ENCODE results near the gene ARHGDIG.
"Not testable (repeated sequence)": the region's sequence is repeated elsewhere in the genome, so short reads cannot be mapped to it uniquely, and the experiment has no call there.

ARHGDIG gene

DNA sequence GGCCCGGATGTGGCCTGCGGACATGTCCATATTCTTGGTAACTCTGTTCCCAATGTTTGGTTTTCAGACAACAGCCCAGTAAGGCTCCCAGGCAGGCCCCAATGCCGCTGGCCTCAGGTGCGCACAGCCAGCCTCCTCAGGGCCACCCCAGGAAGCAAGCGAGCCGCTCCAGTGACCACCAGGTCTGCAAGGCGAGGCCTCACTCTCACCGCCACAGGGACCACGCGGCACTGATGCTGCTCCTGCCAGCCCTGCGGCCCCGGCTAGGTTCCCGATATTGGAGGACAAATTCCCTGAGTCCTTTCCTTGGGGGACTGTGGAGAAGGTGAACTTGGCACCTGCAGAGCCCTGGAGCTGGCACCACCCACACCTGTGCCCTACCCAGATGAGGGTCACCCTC lies 21.6 kb downstream of the ARHGDIG start:
- DNase-seq, result no peak

DNA sequence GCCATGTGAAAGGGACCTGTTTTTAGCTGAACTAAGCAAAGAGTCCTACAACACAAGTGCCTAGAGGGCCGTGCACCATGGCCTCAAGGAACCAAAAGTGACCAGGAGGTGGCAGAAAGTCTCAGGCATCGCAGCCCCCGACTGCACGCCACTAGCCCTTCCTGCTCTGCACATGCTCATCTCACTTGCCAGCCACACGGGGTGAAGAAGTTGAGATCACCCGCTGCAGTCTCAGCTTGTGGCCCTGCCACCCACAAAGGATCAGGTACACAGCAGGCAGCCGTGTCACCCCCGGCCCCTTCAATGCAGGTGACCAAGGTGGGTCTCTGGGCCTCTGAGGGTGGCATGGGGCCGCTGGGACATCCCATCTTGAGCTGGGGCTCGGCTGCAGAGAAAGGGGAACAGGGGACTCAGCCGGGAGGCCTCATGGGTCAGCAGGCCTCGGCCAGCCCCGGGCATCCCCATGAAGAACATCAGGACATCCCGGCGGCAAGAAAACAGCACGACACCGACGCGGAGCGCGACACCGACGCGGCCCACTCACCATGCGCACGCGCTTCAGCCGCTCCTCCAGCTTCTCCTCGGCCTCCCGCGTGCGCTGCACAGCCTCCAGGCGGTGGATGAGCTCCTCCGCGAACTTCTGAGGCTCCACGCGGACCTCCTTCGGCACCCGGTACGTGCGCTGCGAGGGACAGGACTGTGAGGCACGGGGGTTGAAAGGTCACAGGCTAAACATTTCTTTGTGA lies 23.5 kb downstream of the ARHGDIG start:
- DNase-seq, result no peak

DNA sequence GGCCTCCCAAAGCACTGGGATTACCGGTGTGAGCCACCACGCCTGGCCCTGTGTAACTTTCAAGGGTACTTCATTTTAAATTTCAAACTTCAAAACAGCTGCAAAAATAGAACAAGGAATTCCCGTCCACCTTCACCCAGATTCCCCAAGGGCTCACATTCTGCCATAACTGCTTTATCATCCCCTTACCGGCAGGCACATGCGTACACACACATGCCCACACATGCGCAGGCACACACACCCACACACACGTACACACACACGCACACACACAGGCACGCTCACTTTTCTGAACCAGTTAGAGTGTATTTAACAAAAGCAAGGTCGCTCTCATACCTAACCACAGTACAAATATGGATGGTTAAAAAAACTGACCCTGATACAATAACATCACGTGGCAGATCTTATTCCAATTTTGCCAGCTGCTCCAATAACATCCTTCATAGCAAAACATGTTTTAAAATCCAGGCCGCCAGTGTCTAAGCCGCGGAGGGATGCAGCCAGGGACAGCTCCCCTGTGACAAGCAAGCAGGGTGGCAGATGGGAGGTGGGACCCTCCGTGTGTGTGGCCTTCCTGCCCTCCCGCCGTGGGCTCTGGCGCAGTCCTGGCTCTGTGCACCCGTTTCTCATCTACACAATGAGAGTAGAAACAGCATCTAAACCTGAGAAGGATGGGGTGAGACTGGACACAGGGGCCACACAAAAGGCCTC lies 25.7 kb downstream of the ARHGDIG start:
- DNase-seq, result no peak

DNA sequence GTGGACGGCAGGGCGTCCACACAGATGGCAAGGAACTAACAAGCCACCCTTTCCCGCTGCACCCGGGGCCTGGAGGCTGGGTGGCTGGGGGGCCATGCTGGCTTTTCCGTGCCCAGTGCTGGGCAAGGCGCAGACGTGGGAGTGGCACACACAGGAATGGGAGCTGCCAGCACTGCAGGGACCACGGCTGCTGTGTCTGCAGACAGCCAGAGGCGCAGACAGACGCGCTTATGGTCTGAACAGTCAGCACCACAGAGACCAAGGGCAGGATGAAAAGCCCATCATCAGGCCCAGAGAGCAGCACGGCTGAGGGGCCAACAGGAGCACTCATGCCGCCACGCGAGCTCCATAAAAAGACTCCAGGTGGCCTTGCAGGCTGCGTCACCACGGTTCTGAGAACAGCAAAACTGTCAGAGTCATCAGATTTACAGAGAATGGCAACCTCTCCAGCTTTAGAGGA lies 26.6 kb downstream of the ARHGDIG start:
- no peak for DNase-seq

DNA sequence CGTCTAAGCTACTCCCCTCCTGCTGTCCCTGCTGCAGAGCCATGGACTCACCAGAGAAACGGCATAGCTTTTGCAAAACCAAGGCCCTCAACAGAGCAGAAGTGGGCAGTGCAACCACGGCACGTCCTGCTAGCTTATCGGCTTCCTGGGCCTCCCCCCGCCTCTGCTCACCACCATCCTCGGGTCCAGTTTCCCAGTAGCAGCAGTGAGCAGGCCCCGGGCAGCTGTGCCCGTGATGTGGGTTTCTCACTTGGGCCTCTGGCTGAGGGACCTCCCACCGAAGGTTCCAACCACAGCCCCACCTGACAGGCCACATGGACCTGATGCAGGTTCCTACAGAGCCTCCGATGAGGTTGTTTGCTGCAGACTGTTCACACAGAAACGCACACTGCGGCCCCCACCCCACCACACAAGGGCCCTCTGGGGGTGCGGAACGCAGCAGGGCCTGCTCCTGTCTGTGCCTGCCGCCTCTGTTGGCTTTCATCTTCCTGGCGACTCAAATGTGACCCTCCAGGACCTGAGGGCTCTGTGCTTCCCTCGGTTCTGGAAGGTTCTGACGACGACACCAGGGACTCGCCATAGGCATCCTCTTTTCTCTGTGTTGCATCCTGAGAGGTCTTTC lies 27.4 kb downstream of the ARHGDIG start:
- no peak for DNase-seq

DNA sequence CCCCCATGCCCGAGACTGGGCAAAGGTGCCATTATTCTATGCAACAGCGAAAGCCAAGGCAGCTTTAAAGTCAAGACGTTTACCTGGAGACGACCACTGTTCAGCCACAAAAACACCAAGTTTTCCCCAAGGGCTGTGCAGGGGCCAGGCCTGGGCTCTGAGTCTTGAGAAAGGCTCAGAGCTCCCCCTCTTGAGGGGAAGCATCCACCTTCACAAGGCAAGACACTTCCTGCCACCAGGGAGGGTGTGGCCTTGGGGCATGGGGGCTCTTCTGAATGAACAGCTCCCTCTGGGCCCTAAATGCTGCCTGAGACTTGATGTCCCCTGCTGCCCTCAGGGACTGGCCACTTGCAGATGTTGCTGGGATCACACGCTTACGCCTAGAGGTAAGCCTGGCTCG lies 29.1 kb downstream of the ARHGDIG start:
- DNase-seq, result no peak

DNA sequence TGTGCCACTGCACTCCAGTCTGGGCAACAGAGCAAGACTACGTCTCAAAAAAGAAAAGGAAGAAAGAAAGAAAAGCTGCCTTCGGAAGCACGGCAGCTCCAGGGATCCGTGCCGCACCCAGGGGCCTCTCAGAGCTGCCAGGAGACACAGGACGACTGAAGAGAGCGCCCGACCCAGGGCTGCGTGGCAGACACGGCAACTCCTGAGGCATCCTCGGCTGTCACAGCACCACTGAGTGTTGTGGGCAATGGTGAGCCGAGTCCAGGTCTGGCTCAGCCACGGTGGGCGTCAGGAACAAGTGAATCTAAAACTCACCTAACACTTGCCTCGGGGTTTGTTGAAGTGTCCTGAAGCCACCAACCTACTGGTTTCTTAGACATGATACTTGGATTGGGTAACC lies 31.3 kb downstream of the ARHGDIG start:
- no peak for DNase-seq

DNA sequence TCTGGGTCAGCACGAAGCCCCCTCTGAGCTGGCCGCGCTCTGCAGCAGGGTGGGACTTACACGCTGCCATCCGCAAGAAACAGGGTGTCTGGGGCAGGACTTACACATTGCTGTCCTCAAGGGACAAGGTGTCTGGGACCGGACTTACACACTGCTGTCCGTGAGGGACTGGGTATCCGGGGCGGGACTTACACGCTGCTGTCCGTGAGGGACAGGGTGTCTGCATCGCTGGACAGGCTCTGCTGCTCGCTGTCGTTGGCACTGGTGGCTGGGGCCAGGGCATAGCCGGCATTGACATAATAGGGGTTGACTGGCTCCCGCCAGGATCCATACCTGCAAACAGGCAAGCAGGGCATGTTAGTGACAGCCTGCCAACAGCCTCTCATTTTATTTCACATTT lies 34.0 kb downstream of the ARHGDIG start:
- DNase-seq, result no peak

DNA sequence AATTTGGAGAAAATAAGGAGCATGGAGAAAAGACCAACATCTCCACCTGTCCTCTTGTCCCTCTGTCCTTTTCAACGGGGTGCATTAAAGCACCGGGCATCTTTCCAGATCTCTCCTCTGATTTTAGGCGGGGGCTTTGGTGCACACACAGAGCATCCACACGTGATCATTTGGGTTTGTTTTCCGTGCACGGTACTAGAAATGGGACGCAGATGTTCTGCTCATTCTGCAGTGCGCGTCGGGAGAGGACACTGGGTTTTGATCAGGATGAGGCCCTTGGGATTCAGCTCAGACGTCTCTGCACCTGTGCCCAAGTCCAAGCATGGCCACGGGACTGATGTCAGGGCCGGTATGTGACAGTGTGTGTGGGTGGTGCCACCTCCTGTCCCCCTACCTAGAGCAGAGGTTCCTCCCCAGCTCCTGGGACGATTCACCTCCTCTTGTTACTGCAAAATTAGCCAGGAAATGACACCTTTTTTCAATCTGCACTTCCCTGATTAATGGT lies 34.5 kb downstream of the ARHGDIG start:
- no peak for DNase-seq

DNA sequence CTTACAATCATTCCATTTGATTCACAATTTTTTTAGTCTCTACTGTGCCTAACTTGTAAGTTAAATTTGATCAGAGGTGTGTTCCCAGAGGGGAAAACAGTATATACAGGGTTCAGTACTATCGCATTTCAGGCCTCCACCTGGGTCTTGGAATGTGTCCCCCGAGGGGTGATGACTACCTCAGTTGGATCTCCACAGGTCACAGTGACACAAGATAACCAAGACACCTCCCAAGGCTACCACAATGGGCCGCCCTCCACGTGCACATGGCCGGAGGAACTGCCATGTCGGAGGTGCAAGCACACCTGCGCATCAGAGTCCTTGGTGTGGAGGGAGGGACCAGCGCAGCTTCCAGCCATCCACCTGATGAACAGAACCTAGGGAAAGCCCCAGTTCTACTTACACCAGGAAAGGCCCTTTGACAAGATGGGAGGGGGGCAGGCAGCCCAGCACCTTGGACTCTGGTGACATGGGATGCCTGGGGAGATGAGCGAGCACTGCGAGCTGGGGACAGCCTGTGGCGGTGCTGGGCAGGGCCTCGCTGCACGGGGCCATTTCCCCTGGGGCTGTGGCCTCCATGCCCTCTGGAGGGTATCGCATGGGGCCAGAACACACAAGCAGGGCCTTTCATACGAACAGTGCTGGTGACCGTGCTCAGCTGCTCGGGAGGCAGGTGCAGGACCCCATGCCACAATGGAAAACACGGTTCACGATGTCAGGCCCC lies 36.5 kb downstream of the ARHGDIG start:
- no peak for DNase-seq

DNA sequence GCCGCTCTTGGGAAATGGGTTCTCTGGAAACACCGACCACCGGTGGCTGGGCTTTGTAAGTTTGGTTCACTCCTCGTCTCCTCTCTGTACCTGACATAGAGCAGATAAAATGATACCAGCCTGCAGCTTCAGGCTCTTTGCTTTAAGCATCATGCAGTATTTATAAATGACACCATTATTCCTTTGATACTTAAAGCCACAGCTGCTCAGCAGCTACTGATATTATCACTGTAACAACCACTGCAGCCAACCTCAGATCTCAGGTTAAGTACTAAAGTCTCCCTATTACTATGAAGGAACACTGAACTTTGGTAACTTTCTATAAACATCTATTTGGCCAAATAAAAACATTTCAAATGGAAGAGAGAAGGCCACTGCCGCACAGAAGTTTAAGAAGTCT lies 37.2 kb downstream of the ARHGDIG start:
- DNase-seq, result no peak

DNA sequence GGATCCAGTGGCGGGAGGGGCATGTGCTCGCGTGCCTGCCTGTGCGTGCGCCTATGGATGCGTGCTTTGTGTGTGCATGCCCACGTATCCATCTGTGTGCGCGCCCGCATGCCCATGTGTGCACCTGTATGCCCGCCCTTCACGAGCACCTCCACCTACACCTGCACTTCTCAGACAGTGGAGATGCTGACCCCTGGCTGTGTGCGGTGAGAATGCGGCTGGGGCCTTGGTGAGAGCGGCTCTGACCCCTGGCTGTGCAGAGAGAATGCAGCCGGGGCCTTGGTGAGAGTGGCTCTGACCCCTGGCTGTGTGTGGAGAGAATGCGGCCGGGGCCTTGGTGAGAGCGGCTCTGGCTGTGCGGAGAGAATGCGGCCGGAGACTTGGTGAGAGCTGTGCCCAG lies 38.2 kb downstream of the ARHGDIG start:
- DNase-seq, result no peak

DNA sequence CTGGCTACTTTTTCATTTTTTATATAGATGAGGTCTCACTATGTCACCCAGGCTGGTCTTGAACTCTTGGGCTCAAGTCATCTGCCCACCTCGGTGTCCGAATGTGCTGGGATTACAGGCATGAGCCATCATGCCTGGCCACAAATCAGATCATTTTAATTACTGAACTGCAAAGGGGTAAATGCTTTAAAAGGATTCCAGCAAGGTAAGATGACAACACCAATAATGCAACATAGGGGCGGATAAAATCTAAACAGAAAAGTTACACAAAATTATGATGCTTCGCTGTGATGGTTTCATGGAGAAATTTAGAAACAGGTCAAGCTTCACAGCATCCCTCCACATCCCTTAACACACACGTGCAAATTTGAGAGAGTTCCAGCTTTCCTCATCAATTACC lies 39.8 kb downstream of the ARHGDIG start:
- DNase-seq, result no peak

DNA sequence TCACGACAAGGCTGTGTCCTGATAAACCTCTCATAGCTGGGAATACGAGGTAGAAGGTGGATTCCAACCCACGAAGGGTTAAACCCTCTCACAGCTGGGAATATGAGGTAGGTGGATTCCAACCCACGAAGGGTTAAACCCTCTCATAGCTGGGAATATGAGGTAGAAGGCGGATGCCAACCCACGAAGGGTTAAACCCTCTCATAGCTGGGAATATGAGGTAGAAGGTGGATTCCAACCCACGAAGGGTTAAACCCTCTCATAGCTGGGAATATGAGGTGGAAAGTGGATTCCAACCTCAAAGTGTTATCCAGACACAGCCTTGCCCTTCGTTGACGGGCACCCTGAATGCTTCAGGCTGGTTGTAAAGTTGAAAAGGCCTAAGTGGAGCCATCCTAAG lies 41.1 kb downstream of the ARHGDIG start:
- DNase-seq, result no peak

DNA sequence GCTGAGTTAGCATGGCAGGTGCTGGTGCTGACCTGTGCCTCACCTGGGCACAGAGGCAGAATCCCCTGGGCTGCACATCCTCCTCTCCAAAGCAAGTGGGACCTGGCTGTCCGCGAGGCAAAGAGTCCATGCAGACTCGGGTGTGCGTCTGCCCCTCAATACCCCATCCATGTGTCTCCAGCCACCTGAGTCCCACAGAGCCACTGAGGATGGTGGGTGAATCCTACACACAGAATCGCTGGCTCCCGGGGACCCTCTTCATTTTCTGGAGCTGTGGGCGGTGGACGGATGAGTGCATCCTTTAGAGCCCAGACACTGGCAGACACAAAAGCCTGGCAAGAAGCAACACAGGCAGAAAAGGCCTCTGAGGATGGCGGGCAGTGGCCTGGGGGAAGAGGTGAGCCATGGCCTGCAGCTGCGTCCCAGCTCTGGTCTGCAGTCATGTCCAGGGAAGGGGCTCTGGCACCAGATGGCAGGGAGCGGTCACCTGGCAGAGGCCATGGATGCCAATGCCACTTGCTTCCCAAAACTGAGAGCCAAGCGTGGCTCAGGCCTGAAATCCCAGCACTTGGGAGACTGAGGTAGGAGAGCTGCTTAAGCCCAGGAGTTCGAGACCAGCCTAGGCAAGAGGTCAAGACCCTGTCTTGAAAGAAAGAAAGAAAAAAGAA lies 42.2 kb downstream of the ARHGDIG start:
- no peak for DNase-seq

DNA sequence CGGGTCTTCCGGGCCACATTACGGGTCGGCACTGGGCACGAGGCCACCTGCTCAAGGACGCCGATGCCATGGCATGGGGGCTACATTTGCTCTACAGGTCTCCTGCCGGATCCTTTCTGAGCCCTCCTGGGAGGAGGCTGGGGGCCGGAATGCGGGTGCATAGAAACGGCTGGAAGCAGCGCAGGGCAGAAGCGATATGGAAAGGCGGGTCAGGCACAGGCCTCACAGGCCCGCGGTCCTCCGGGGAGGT lies 43.7 kb downstream of the ARHGDIG start:
- no peak for DNase-seq

DNA sequence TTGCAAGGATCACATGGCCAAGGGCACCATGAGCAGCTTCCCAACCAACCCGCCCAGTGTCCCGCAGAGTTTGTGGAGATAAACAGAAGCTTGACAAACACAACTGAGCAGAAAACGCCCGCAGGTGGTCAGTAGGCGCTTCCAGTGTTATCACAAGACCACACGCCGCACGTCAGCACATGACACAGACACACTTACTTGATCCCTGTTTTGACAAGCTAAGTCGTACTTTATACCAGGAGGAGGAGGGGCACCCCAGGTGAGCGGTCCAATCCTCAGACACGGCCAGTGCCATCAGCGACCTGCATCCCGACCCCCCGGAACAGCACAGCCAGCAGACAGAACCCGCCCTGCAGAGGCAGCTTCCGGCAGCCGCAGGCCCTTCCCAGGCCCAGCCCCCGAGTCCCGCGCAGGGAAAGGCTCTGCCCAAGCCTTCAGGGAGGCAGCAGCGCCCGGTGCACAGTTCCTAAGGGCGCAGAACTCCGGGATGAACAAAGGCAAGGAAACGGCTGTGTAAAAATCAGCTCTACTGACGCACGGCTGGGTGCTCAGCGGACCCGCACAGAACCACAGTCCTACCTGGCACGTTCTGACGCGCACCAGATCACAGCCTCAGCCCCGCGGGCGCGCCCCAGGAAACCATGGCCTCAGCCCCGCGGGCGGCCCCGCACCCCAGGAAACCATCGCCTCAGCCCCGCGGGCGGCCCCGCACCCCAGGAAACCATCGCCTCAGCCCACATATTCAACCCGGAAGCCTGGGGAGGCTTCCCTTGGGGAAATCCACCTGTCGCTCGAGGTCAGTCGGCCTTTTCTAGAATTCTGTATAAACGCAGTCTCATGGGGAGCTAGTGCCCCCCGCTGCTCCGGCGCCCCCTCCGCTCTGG lies 44.3 kb downstream of the ARHGDIG start:
- no peak for DNase-seq

DNA sequence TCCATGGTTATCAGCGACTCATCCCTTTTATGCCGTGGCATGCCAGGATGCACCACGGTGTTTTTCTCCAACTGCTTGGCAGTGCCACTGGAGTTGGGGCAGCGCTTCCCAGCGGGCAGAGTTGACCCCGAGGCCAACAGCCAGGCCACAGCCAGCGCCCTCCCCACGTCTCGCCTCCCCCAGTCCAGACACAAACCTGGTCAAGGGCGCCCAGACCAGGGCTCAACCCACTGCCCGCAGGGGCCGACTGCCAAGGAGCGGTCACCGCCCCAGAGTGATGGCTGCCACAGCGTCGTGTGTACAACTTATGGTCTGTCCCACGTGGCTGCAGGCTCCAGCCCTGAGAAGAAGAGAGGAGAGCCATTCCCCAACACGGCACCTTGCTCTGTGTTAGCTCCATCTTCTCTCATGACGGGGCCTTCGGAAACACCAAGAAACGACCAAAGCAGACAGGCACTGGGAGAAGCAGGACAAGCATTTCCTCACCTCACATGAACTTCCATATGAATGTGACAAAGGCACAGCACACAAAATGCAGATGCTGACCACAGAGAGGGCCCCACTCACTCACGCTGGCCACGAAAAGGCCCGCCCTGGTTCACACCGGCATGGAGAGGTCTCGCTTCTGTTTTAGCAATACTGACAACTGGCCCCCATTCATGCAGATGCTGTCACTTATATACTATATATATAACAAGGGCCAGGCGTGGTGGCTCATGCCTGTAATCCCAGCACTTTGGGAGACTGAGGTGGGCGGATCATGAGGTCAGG lies 45.2 kb downstream of the ARHGDIG start:
- DNase-seq, result no peak

DNA sequence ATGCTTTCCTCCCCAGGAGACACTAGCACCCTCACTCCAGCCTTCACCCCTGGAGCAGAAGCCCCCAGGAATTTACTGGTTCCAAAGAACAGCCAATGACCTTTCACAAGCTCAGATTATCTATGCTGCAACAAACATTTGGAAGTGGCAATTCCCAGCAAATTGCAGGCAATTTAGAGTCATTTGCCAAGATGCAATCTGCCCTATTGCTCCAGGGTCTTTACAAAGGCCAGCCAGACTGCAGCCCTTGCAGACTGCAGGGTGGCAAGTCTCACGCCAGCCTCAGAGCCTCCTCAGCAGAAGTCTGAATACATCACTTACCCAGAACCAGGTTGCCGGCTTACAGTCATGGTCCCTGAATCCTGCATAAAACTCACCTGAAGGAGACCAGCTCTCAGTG lies 50.4 kb downstream of the ARHGDIG start:
- no peak for DNase-seq

DNA sequence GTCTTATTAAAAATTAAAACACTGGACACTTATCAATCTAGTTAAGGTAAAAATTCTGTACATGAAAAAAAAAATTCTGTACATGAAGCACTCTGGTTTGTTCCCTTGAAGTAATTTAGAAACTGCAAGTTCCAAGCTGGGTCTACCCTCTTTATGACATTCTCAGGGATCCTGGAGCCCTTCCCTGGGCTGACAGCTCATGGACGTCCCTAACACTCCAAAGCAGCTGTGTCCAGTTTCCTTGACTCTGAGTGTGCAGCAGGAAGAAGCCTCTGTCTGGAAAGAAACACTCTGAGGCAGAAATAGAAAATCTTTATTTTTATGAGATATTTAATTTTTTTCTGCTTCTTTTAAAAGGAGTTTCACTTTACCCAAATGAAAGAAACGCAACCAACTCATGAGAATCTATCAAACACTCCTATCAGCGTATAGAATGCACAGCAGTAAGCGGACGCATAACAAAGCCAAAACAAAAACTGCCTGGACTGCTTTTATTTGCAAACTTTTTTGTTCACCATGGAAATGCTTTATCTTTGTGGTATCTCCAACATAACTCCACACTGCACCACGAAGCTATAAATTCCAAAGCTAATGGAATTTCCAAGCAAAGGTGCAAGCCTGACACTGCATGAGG lies 50.9 kb downstream of the ARHGDIG start:
- not testable (repeated sequence) for DNase-seq

Measured in SIG-M5 (cell line).